Transverse colon (tissue), 3 donors: ENCODE results near the gene WDR18.

Experiments
- EP300 ChIP-seq: sonication (generic); formaldehyde crosslinking; IDR thresholded peaks from one replicate; pipeline ENCODE4 v1.6.1; 2017; ENCODE audit warnings: antibody characterized with exemption, low read depth
- POLR2A ChIP-seq: fragments of 450-650 bp; IDR thresholded peaks from one replicate; pipeline ENCODE4 v1.6.1; 2016; ENCODE audit warnings: antibody characterized with exemption, mild to moderate bottlenecking, moderate library complexity
- POLR2AphosphoS5 ChIP-seq, 3 donors: sonication (generic); formaldehyde crosslinking; IDR thresholded peaks; one replicate each; pipeline ENCODE4 v1.6.1; 2016; ENCODE audit warnings: antibody characterized with exemption in 3 of 3

- TF ChIP-seq POLR2A (no peak), EP300 (no peak), POLR2AphosphoS5 (IDR thresholded peaks at IDR 0.05) (no peak)
Measured at GRCh38 chr19:961866-962620, 22.1 kb upstream of the WDR18 start.
